NB4 (cell line): ENCODE data around the gene ANKS1B.

Source experiments
- CTCF ChIP-seq: IDR thresholded peaks from one replicate; pipeline ENCODE4 v1.5.1; 2012; ENCODE audit warnings: low read depth, low read length
- POLR2A ChIP-seq: IDR thresholded peaks from 2 replicates; pipeline ENCODE4 v1.6.1; 2011; ENCODE audit warnings: mild to moderate bottlenecking; ENCODE audit not compliant: insufficient read length; ENCODE audit errors: extremely low read depth

GRCh38 chr12:99978152-99978551 is 6.6 kb downstream of the ANKS1B start:
- TF ChIP-seq POLR2A (no peak), CTCF (no peak)
